Sigmoid colon (tissue), 4 donors: ENCODE results near the gene MCF2L.

Experiments used
- POLR2A ChIP-seq, 2 donors: fragments of 450-650 bp; IDR thresholded peaks; one replicate each; pipeline ENCODE4 v1.6.1; 2016; ENCODE audit warnings: antibody characterized with exemption in 2 of 2, mild to moderate bottlenecking in 2 of 2, moderate library complexity in 2 of 2
- POLR2AphosphoS5 ChIP-seq, 4 donors: sonication (generic); formaldehyde crosslinking; IDR thresholded peaks; one replicate each; pipeline ENCODE4 v1.6.1; 2017; ENCODE audit warnings: antibody characterized with exemption in 4 of 4
- TF ChIP-seq, protein P1 (sequence below), 4 experiments: fragments of 450-650 bp in 3 of 4; fragments of 200-600 bp in 1 of 4; IDR thresholded peaks; one replicate each; pipeline ENCODE4 v1.5.1; 2016 to 2019; ENCODE audit warnings: antibody characterized with exemption in 4 of 4, mild to moderate bottlenecking in 3 of 4, moderate library complexity in 2 of 4

DNA sequence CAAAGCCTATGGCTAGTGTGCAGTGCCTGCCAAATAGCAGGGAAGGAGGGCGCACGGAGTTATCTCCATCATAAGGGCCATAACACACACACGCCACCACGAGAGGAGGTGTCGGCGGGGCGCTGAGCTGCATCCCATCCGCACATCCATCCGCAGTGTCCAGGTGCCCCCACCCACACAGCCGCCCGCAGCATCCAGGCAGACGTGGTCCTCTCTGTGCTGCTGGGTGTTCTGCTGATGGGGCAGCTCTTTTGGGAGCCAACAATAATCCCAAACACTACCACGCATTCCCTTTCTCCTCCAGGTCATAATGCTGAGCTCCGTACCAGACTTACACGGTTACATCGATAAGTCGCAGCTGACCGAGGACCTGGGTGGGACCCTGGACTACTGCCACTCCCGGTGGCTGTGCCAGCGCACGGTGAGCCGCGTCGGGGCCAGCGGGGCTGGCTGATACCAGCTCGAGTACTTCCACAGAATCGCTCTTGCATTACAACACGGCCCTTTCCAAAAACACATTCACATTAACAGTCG lies 95.1 kb downstream of the MCF2L start:
- TF ChIP-seq, protein P1, sequence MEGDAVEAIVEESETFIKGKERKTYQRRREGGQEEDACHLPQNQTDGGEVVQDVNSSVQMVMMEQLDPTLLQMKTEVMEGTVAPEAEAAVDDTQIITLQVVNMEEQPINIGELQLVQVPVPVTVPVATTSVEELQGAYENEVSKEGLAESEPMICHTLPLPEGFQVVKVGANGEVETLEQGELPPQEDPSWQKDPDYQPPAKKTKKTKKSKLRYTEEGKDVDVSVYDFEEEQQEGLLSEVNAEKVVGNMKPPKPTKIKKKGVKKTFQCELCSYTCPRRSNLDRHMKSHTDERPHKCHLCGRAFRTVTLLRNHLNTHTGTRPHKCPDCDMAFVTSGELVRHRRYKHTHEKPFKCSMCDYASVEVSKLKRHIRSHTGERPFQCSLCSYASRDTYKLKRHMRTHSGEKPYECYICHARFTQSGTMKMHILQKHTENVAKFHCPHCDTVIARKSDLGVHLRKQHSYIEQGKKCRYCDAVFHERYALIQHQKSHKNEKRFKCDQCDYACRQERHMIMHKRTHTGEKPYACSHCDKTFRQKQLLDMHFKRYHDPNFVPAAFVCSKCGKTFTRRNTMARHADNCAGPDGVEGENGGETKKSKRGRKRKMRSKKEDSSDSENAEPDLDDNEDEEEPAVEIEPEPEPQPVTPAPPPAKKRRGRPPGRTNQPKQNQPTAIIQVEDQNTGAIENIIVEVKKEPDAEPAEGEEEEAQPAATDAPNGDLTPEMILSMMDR (IDR thresholded peaks at IDR 0.05): no peak
- TF ChIP-seq POLR2A (IDR thresholded peaks at IDR 0.05) (no peak), POLR2AphosphoS5 (IDR thresholded peaks at IDR 0.05) (no peak)
